NOMO-1 treated with dmso at 0.1 percent for 144 hours (cell line): ENCODE results near the gene PLEKHA1.

ENCODE experiments used
- DNase-seq: peaks from one replicate; lab custom pipeline; 2025; ENCODE audit not compliant: unreplicated experiment; lab: John Stamatoyannopoulos, UW

Gene PLEKHA1

GRCh38 chr10:122459561-122460273 is 85.2 kb downstream of the PLEKHA1 start:
- DNase-seq: no peak

GRCh38 chr10:122460891-122461293 is 86.4 kb downstream of the PLEKHA1 start:
- DNase-seq: no peak

GRCh38 chr10:122461367-122461728 is 86.8 kb downstream of the PLEKHA1 start, which contains the start of gene HTRA1:
TSS of gene HTRA1 (plus strand) at chr10:122461553. CDS start at chr10:122461653, 100 bp downstream.
- DNase-seq: no peak

GRCh38 chr10:122461729-122462532 is 87.4 kb downstream of the PLEKHA1 start:
- no peak for DNase-seq

- DNase-seq: no peak
Observed at GRCh38 chr10:122462533-122463465, 88.3 kb downstream of the PLEKHA1 start.

- DNase-seq: no peak
Observed at GRCh38 chr10:122463466-122464249, 89.2 kb downstream of the PLEKHA1 start.

- DNase-seq: no peak
Observed at GRCh38 chr10:122464250-122464510, 89.7 kb downstream of the PLEKHA1 start.

GRCh38 chr10:122464586-122464985 is 90.1 kb downstream of the PLEKHA1 start:
- no peak for DNase-seq

GRCh38 chr10:122465401-122466040 is 91.0 kb downstream of the PLEKHA1 start:
- no peak for DNase-seq

- peak; percentile 16 for DNase-seq
Observed at GRCh38 chr10:122466951-122467381, 92.5 kb downstream of the PLEKHA1 start.

- no peak for DNase-seq
Observed at GRCh38 chr10:122467701-122468100, 93.2 kb downstream of the PLEKHA1 start.

GRCh38 chr10:122468307-122468925 is 93.9 kb downstream of the PLEKHA1 start:
- DNase-seq: no peak

- peak; percentile 75 for DNase-seq
Observed at GRCh38 chr10:122468926-122469781, 94.6 kb downstream of the PLEKHA1 start.

GRCh38 chr10:122469848-122470247 is 95.3 kb downstream of the PLEKHA1 start:
- DNase-seq: no peak

GRCh38 chr10:122471531-122472177 is 97.1 kb downstream of the PLEKHA1 start:
- no peak for DNase-seq

- no peak for DNase-seq
Observed at GRCh38 chr10:122473116-122473515, 98.6 kb downstream of the PLEKHA1 start.

GRCh38 chr10:122474131-122474818 is 99.8 kb downstream of the PLEKHA1 start:
- no peak for DNase-seq

GRCh38 chr10:122475100-122475499 is 100.6 kb downstream of the PLEKHA1 start:
- DNase-seq: no peak
